ENCODE measurements around the gene DCAF16.

DCAF16 gene

DNA sequence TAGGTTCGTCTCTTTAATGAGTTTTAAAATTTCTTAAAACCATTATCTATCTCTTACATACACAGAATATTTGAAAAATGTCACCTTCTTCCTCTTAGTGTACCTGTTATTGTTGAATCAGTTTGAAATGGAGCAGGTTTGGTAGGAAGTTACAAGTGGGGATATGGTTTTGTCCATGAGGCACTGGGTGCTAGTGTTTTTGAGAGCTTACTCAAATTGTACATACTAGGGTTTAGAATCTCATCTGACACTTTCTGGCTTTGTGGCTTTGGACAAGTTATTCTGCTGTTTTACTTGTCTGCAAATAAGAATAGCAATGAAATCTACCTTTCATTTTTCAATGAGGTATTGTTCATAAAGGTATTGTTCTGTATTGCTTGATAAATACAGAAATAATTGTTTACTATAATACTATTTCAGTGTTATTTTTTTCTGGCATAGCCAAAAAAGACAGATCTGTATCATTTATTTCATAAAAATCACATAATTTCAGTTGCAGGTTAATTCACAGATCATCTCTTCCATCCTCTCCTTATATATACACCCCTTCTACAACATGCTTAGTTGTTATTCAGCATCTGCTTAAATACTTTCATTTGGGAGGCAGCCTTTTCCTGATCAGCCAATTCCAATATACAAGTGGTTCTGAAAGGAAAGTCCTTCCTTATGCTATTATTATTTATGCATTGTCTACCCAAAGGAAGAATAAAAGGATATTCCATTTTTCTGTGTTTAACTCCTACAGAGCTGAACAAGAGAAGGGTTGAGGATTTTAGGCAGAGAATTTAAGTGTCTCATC, 13.5 kb upstream of the DCAF16 start:
- Mint-ChIP-seq H3K4me1 (no peaks in the 10 kb centered on the region), H3K4me3 (no peak overlapping the region), H3K9me3 (no peaks in the 10 kb centered on the region), H3K36me3 (ENCODE audit: low read depth) (peaks cover 39% of the 10 kb centered on the region), H3K27me3 (ENCODE audit: low read depth) (no peaks in the 10 kb centered on the region), H3K27ac (no peak overlapping the region)
- TF ChIP-seq, protein P1, sequence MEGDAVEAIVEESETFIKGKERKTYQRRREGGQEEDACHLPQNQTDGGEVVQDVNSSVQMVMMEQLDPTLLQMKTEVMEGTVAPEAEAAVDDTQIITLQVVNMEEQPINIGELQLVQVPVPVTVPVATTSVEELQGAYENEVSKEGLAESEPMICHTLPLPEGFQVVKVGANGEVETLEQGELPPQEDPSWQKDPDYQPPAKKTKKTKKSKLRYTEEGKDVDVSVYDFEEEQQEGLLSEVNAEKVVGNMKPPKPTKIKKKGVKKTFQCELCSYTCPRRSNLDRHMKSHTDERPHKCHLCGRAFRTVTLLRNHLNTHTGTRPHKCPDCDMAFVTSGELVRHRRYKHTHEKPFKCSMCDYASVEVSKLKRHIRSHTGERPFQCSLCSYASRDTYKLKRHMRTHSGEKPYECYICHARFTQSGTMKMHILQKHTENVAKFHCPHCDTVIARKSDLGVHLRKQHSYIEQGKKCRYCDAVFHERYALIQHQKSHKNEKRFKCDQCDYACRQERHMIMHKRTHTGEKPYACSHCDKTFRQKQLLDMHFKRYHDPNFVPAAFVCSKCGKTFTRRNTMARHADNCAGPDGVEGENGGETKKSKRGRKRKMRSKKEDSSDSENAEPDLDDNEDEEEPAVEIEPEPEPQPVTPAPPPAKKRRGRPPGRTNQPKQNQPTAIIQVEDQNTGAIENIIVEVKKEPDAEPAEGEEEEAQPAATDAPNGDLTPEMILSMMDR (IDR thresholded peaks at IDR 0.05; ENCODE audit: unreplicated experiment in 3 of 3): no peak

GRCh38 chr4:17817027-17817426, 6.5 kb upstream of the DCAF16 start:
- Mint-ChIP-seq H3K4me1 (peaks cover 14% of the 10 kb centered on the region), H3K9me3 (no peaks in the 10 kb centered on the region), H3K4me3 (no peak overlapping the region), H3K27me3 (ENCODE audit: low read depth) (no peaks in the 10 kb centered on the region), H3K36me3 (ENCODE audit: low read depth) (peaks cover 18% of the 10 kb centered on the region), H3K27ac (peak overlapping the region in 2 of 3 experiments; percentile 48 to 72)
- TF ChIP-seq, protein P1 (IDR thresholded peaks at IDR 0.05; ENCODE audit: unreplicated experiment in 3 of 3): peak; percentile 45 to 63 (median 54)

DNA sequence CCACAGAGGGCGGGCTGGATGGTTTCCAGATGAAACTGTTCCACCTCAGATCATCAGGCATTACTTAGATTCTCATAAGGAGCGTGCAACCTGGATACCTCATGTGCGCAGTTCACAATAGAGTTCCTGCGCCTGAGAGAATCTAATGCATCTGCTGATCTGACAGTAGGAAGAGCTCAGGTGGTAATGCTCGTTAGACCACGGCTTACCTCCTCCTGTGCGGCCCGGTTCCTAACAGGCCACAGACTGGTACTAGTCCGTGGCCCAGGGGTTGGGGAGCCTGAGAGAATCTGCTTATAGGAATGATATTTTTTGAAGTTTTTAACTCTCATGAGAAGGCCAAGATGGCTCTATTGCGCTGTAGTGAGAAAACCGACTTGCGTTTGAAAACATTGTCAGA, 5.6 kb upstream of the DCAF16 start:
- H3K4me1 Mint-ChIP-seq: peaks cover 22% of the 10 kb centered on the region
- H3K4me3 Mint-ChIP-seq: no peak overlapping the region
- TF ChIP-seq, protein P1 (IDR thresholded peaks at IDR 0.05; ENCODE audit: unreplicated experiment in 3 of 3): no peak
- H3K27ac Mint-ChIP-seq: no peak overlapping the region
- peaks cover 15% of the 10 kb centered on the region for H3K36me3 Mint-ChIP-seq (ENCODE audit: low read depth)
- no peaks in the 10 kb centered on the region for H3K27me3 Mint-ChIP-seq (ENCODE audit: low read depth)
- no peaks in the 10 kb centered on the region for H3K9me3 Mint-ChIP-seq

- Mint-ChIP-seq H3K27me3 (ENCODE audit: low read depth) (no peaks in the 10 kb centered on the region), H3K36me3 (ENCODE audit: low read depth) (peaks cover 11% of the 10 kb centered on the region), H3K9me3 (no peaks in the 10 kb centered on the region), H3K27ac (no peak overlapping the region), H3K4me3 (no peak overlapping the region), H3K4me1 (peaks cover 22% of the 10 kb centered on the region)
- TF ChIP-seq, protein P1 (IDR thresholded peaks at IDR 0.05; ENCODE audit: unreplicated experiment in 3 of 3): no peak
Observed at GRCh38 chr4:17814140-17814539, 3.6 kb upstream of the DCAF16 start.

DNA sequence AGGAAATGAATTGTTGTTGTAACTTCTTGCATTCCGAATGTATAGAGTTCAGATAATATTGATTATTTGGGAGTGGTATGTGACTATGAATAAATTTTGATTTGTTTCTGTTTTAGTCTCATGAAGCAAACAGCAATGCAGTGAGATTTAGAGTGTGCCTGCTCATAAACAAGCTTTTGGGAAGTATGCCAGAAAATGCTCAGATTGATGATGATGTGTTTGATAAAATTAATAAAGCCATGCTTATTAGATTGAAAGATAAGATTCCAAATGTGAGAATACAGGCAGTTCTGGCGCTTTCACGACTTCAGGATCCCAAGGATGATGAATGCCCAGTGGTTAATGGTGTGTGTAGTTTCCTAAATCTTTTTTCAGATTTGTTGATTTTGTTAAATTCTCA, 2.2 kb upstream of the DCAF16 start:
- H3K36me3 Mint-ChIP-seq (ENCODE audit: low read depth): peaks cover 13% of the 10 kb centered on the region
- H3K4me3 Mint-ChIP-seq: peak overlapping the region; percentile 86 to 95 (median 89)
- TF ChIP-seq, protein P1 (IDR thresholded peaks at IDR 0.05; ENCODE audit: unreplicated experiment in 3 of 3): no peak
- no peaks in the 10 kb centered on the region for H3K27me3 Mint-ChIP-seq (ENCODE audit: low read depth)
- H3K4me1 Mint-ChIP-seq: peaks cover 30% of the 10 kb centered on the region
- H3K27ac Mint-ChIP-seq: no peak overlapping the region
- H3K9me3 Mint-ChIP-seq: no peaks in the 10 kb centered on the region

DNA sequence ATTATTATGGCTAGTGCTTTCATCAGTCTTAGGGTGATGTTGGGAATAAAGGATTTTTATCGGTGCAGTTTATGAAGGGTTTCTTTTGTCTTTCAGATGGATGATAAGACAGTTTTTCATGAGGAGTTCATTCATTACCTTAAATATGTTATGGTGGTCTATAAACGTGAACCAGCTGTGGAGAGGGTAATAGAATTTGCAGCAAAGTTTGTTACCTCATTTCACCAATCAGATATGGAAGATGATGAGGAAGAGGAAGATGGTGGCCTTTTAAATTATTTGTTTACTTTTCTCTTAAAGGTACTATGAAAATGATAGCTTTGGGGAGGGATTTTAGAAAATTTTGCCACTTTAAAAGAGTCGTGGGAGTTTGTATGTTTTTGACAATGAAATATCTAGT, 1.6 kb upstream of the DCAF16 start:
- peak overlapping the region in 1 of 3 experiments; percentile 22 for H3K27ac Mint-ChIP-seq
- peaks cover 14% of the 10 kb centered on the region for H3K36me3 Mint-ChIP-seq (ENCODE audit: low read depth)
- TF ChIP-seq, protein P1 (IDR thresholded peaks at IDR 0.05; ENCODE audit: unreplicated experiment in 3 of 3): no peak
- H3K4me1 Mint-ChIP-seq: peaks cover 37% of the 10 kb centered on the region
- peak overlapping the region; percentile 86 to 95 (median 89) for H3K4me3 Mint-ChIP-seq
- no peaks in the 10 kb centered on the region for H3K9me3 Mint-ChIP-seq
- H3K27me3 Mint-ChIP-seq (ENCODE audit: low read depth): no peaks in the 10 kb centered on the region
